GM12878 (cell line): ENCODE measurements around the gene SNX15. TPM values are rescaled to one million over a fixed set of nuclear protein-coding genes. Genes with fewer than 3 reads are reported as not detected.

Experiments used
- CBX3 ChIP-seq: fragments of 200-600 bp; sonication (generic); IDR thresholded peaks from 2 replicates; pipeline ENCODE4 v1.6.1; 2016; ENCODE audit warnings: low read depth, borderline replicate concordance
- CHD4 ChIP-seq: fragments of 200-600 bp; sonication (generic); IDR thresholded peaks from 2 replicates; pipeline ENCODE4 v1.6.1; 2016; ENCODE audit warnings: mild to moderate bottlenecking
- EGR1 ChIP-seq, 2 experiments: IDR thresholded peaks; 1 replicate in 1 of 2; 2 replicates in 1 of 2; pipeline ENCODE4 v1.6.1; 2011 to 2012; ENCODE audit warnings: low read depth in 2 of 2, low read length in 2 of 2, borderline replicate concordance in 1 of 2, mild to moderate bottlenecking in 1 of 2, moderate library complexity in 1 of 2
- ESRRA ChIP-seq: IDR thresholded peaks from 2 replicates; pipeline ENCODE4 v1.6.1; 2012; ENCODE audit warnings: mild to moderate bottlenecking, low read length, improper control_type of control experiment
- ETV6 ChIP-seq, 2 experiments: fragments of 450-650 bp in 1 of 2; IDR thresholded peaks in 1 of 2; conservative IDR thresholded peaks in 1 of 2; 2 replicates each; pipeline ENCODE4 v1.6.1; 2014; ENCODE audit warnings: antibody characterized with exemption in 1 of 2, borderline replicate concordance in 1 of 2, low read depth in 1 of 2, mild to moderate bottlenecking in 1 of 2, moderate library complexity in 1 of 2
- FOXK2 ChIP-seq: fragments of 450-650 bp; IDR thresholded peaks from 2 replicates; pipeline ENCODE4 v1.6.1; 2017; ENCODE audit warnings: mild to moderate bottlenecking, moderate library complexity
- HDGF ChIP-seq: fragments of 450-650 bp; IDR thresholded peaks from 2 replicates; pipeline ENCODE4 v1.6.1; 2016; ENCODE audit warnings: antibody characterized with exemption
- KLF5 ChIP-seq: fragments of 450-650 bp; IDR thresholded peaks from 2 replicates; pipeline ENCODE4 v1.6.1; 2014; ENCODE audit warnings: mild to moderate bottlenecking; ENCODE audit not compliant: partially characterized antibody
- LARP7 ChIP-seq: fragments of 450-650 bp; IDR thresholded peaks from 2 replicates; pipeline ENCODE4 v1.6.1; 2017; ENCODE audit warnings: mild to moderate bottlenecking
- MEF2A ChIP-seq: IDR thresholded peaks from 2 replicates; pipeline ENCODE4 v1.6.1; 2011; ENCODE audit warnings: low read depth, mild to moderate bottlenecking, low read length, moderate library complexity; ENCODE audit not compliant: insufficient read depth
- MXI1 ChIP-seq: fragments of 150-350 bp; IDR thresholded peaks from 2 replicates; pipeline ENCODE4 v1.6.1; 2011; ENCODE audit warnings: low read depth, mild to moderate bottlenecking, inconsistent platforms, low read length, improper control_type of control experiment
- NFYB ChIP-seq: IDR thresholded peaks from 2 replicates; pipeline ENCODE4 v1.6.1; 2011; ENCODE audit warnings: low read depth, mild to moderate bottlenecking, low read length, improper control_type of control experiment, moderate library complexity; ENCODE audit not compliant: insufficient read depth
- NRF1 ChIP-seq: conservative IDR thresholded peaks from 2 replicates; pipeline ENCODE4 v1.6.1; 2011; ENCODE audit warnings: mild to moderate bottlenecking, low read depth, low read length, improper control_type of control experiment
- POLR2AphosphoS5 ChIP-seq: IDR thresholded peaks from 2 replicates; pipeline ENCODE4 v1.6.1; 2011; ENCODE audit warnings: mild to moderate bottlenecking, low read length, inconsistent platforms
- RAD21 ChIP-seq: IDR thresholded peaks from 2 replicates; pipeline ENCODE4 v1.6.1; 2011; ENCODE audit warnings: mild to moderate bottlenecking, low read depth, low read length, moderate library complexity; ENCODE audit not compliant: insufficient read depth
- SREBF2 ChIP-seq: IDR thresholded peaks from 2 replicates; pipeline ENCODE4 v1.6.1; 2012; ENCODE audit warnings: mild to moderate bottlenecking, low read length
- YY1 ChIP-seq: IDR thresholded peaks from 2 replicates; pipeline ENCODE4 v1.6.1; 2011; ENCODE audit warnings: low read depth, mild to moderate bottlenecking, low read length
- ZNF207 ChIP-seq: fragments of 450-650 bp; IDR thresholded peaks from 2 replicates; pipeline ENCODE4 v1.6.1; 2014; ENCODE audit warnings: antibody characterized with exemption, mild to moderate bottlenecking, borderline replicate concordance
- ZNF622 ChIP-seq: fragments of 450-650 bp; IDR thresholded peaks from 2 replicates; pipeline ENCODE4 v1.6.1; 2017; ENCODE audit warnings: mild to moderate bottlenecking, inconsistent platforms
- polyA plus RNA-seq, 11 experiments: library from polyadenylated mRNA; depleted of rRNA in 4 of 11; unstranded in 6 of 11; stranded (reverse) in 5 of 11; fragments of >200 nt; fragmentation: Nextera tagmentation in 4 of 11; fragmentation: Illumina TruSeq in 1 of 11; extraction: Ambion mirVana in 4 of 11; extraction: Trizol in 1 of 11; gene quantifications; 1 replicate in 1 of 11; 2 replicates in 10 of 11; pipeline versions ENCODE4 v1.2.1 to v1.2.3, GENCODE V29; 2011 to 2016; ENCODE audit warnings: inconsistent platforms in 2 of 11, missing spikeins in 2 of 11, low read depth in 1 of 11
- total RNA-seq, 4 experiments: library from RNA; depleted of rRNA in 3 of 4; stranded (reverse); fragments of >200 nt in 3 of 4; fragmentation: Illumina TruSeq in 1 of 4; extraction: Trizol in 1 of 4; gene quantifications; 2 replicates each; pipeline versions ENCODE4 v1.2.1 to v1.2.3, GENCODE V29; 2013 to 2021
- TF ChIP-seq, protein P1 (sequence below): fragments of 450-650 bp; formaldehyde crosslinking; IDR thresholded peaks from 2 replicates; pipeline ENCODE4 v1.4.0; 2022; ENCODE audit warnings: mild to moderate bottlenecking, moderate library complexity
- TF ChIP-seq, protein P2 (sequence below): fragments of 450-650 bp; IDR thresholded peaks from 2 replicates; pipeline ENCODE4 v1.6.1; 2017; ENCODE audit warnings: mild to moderate bottlenecking, moderate library complexity
- TF ChIP-seq, protein P3 (sequence below): IDR thresholded peaks from 2 replicates; pipeline ENCODE4 v1.6.1; 2011; ENCODE audit warnings: low read depth, low read length, improper control_type of control experiment, borderline replicate concordance

The SNX15 gene
- total and polyA plus RNA-seq, 10 of the 15 experiments (the other 5 are each of a cell fraction or from before 2014, with no cell fraction given): 2.4 to 24.0 (median 16.1) TPM

DNA sequence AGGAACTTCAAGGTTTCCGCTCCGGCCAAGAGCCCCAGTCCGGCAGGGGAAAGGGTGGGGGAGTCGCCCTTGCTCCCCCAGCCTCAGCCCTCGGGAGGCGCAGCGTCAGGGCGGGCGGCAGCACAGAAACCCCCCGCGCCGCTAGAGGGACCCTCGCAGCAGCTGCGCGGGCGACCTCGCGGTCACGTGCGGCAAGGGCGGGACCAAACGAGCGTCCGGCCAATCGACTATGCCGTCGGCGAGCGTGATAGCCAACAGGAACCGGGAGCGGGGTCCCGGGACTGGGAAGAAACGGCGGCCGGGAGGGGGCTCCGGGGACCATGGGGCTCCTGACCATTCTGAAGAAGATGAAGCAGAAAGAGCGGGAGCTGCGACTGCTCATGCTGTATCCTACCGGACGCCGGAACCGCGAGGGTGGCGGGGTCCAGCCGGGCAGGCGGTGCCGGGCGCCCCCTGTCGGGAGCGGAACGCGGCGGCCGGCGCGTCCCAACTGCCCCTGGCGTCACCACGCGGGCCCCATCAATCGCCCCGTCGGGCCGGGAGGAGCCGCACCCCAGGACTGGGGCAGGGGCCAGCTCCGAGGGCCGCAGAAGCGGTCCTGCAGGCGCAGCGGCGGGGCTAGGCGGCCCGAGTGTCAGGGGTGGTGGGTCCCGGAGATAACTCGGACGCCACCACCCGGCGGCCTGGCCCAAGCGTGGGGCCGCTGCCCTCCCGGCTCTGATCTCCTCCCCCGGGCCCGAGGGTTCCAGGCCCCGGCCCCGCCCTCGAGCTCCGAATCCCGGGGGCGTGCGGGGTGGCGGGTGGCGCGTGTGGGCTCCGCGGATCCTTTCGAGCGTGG, 13.1 kb upstream of the SNX15 start, which contains the start of gene ARL2 (continued):
- TF ChIP-seq, protein P1, sequence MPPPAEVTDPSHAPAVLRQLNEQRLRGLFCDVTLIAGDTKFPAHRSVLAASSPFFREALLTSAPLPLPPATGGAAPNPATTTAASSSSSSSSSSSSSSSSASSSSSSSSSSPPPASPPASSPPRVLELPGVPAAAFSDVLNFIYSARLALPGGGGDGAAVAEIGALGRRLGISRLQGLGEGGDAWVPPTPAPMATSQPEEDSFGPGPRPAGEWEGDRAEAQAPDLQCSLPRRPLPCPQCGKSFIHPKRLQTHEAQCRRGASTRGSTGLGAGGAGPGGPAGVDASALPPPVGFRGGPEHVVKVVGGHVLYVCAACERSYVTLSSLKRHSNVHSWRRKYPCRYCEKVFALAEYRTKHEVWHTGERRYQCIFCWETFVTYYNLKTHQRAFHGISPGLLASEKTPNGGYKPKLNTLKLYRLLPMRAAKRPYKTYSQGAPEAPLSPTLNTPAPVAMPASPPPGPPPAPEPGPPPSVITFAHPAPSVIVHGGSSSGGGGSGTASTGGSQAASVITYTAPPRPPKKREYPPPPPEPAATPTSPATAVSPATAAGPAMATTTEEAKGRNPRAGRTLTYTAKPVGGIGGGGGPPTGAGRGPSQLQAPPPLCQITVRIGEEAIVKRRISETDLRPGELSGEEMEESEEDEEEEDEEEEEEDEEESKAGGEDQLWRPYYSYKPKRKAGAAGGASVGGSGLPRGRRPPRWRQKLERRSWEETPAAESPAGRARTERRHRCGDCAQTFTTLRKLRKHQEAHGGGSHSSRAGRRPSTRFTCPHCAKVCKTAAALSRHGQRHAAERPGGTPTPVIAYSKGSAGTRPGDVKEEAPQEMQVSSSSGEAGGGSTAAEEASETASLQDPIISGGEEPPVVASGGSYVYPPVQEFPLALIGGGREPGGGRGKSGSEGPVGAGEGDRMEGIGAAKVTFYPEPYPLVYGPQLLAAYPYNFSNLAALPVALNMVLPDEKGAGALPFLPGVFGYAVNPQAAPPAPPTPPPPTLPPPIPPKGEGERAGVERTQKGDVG: no peak
- TF ChIP-seq HDGF (no peak; the same call in 1 of the 2 replicates), CBX3 (no peak), NFYB (peak; percentile 83; the same call in 1 of the 2 replicates), ESRRA (no peak), SREBF2 (no peak), LARP7 (peak; percentile 82), RAD21 (peak; percentile 38), POLR2AphosphoS5 (peak; percentile 47; the same call in 1 of the 2 replicates), NRF1 (no peak), CHD4 (no peak), KLF5 (peak; percentile 94), ETV6 (conservative IDR thresholded peaks at IDR 0.05 in 1 of 2, IDR thresholded peaks at IDR 0.05 in 1 of 2; ENCODE audit: borderline replicate concordance in 1 of 2, low read depth in 1 of 2) (peak in 1 of 2 experiments; percentile 25; a peak in 1 of 4 replicates), ZNF622 (no peak), EGR1 (IDR thresholded peaks at IDR 0.05; ENCODE audit: borderline replicate concordance in 1 of 2, low read depth in 2 of 2, low read length in 2 of 2) (peak in 1 of 2 experiments; percentile 83; a peak in 2 of 3 replicates), YY1 (peak; percentile 42), MXI1 (peak; percentile 84; the same call in 1 of the 2 replicates), MEF2A (0 out of 2 replicates have a peak, but pooled peaks have one; percentile 2), FOXK2 (peak; percentile 90), ZNF207 (peak; percentile 52)
- TF ChIP-seq, protein P2, sequence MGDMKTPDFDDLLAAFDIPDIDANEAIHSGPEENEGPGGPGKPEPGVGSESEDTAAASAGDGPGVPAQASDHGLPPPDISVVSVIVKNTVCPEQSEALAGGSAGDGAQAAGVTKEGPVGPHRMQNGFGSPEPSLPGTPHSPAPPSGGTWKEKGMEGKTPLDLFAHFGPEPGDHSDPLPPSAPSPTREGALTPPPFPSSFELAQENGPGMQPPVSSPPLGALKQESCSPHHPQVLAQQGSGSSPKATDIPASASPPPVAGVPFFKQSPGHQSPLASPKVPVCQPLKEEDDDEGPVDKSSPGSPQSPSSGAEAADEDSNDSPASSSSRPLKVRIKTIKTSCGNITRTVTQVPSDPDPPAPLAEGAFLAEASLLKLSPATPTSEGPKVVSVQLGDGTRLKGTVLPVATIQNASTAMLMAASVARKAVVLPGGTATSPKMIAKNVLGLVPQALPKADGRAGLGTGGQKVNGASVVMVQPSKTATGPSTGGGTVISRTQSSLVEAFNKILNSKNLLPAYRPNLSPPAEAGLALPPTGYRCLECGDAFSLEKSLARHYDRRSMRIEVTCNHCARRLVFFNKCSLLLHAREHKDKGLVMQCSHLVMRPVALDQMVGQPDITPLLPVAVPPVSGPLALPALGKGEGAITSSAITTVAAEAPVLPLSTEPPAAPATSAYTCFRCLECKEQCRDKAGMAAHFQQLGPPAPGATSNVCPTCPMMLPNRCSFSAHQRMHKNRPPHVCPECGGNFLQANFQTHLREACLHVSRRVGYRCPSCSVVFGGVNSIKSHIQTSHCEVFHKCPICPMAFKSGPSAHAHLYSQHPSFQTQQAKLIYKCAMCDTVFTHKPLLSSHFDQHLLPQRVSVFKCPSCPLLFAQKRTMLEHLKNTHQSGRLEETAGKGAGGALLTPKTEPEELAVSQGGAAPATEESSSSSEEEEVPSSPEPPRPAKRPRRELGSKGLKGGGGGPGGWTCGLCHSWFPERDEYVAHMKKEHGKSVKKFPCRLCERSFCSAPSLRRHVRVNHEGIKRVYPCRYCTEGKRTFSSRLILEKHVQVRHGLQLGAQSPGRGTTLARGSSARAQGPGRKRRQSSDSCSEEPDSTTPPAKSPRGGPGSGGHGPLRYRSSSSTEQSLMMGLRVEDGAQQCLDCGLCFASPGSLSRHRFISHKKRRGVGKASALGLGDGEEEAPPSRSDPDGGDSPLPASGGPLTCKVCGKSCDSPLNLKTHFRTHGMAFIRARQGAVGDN: peak; percentile 82
- TF ChIP-seq, protein P3, sequence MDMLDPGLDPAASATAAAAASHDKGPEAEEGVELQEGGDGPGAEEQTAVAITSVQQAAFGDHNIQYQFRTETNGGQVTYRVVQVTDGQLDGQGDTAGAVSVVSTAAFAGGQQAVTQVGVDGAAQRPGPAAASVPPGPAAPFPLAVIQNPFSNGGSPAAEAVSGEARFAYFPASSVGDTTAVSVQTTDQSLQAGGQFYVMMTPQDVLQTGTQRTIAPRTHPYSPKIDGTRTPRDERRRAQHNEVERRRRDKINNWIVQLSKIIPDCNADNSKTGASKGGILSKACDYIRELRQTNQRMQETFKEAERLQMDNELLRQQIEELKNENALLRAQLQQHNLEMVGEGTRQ: peak; percentile 89
